ENCODE data around the gene ZNF516.

Gene ZNF516

GRCh38 chr18:76502551-76502950 lies 7.5 kb upstream of the ZNF516 start:
- no peak for DNase-seq (ENCODE audit: low read depth, low spot score)
- TF ChIP-seq, protein P1, sequence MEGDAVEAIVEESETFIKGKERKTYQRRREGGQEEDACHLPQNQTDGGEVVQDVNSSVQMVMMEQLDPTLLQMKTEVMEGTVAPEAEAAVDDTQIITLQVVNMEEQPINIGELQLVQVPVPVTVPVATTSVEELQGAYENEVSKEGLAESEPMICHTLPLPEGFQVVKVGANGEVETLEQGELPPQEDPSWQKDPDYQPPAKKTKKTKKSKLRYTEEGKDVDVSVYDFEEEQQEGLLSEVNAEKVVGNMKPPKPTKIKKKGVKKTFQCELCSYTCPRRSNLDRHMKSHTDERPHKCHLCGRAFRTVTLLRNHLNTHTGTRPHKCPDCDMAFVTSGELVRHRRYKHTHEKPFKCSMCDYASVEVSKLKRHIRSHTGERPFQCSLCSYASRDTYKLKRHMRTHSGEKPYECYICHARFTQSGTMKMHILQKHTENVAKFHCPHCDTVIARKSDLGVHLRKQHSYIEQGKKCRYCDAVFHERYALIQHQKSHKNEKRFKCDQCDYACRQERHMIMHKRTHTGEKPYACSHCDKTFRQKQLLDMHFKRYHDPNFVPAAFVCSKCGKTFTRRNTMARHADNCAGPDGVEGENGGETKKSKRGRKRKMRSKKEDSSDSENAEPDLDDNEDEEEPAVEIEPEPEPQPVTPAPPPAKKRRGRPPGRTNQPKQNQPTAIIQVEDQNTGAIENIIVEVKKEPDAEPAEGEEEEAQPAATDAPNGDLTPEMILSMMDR (IDR thresholded peaks at IDR 0.05; ENCODE audit: low read depth, low read length) = no peak
- no peak overlapping the region for H3K4me3 ChIP-seq (ENCODE audit: low read depth, low read length)
- in situ Hi-C loops (cut with HindIII; ENCODE audit: low sequenced_read_pairs) = no loop called here

DNA sequence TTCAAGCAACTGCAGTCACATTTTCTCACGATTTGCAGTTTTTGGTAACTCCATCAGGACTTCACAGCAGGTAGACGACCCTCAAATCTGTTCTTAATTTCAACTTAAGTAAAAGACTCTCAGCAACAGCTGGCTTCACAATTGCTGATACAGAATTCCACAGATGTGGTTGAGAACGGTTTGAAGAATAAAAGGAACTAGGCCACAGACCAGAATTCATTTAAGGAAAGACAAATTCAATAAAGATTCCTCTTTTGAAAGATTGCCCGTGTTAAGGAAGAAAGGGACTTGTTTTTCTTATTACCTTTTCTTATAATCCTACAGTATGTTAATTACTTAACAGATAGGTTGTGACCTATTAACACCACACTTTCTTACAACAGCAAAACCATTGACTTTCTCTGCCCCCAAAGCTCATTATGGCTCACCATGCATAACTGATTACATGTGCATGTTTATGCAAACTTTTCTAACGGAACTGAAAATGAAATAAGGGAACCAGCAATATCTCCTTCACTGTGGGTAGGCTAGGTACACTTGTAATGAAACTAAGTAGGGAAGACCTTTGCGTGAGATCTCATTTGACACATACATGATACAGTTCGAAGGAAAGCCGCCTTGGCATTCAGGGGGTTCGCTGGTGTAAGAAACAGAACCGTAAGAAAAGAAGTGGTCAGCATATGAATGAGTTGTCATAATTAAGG lies 4.7 kb upstream of the ZNF516 start:
- no peak for DNase-seq (ENCODE audit: low read depth, low spot score)
- TF ChIP-seq, protein P1 (IDR thresholded peaks at IDR 0.05; ENCODE audit: low read depth, low read length) = no peak
- H3K4me3 ChIP-seq (ENCODE audit: low read depth, low read length) = no peak overlapping the region
- in situ Hi-C loops (cut with HindIII; ENCODE audit: low sequenced_read_pairs) = no loop called here

DNA sequence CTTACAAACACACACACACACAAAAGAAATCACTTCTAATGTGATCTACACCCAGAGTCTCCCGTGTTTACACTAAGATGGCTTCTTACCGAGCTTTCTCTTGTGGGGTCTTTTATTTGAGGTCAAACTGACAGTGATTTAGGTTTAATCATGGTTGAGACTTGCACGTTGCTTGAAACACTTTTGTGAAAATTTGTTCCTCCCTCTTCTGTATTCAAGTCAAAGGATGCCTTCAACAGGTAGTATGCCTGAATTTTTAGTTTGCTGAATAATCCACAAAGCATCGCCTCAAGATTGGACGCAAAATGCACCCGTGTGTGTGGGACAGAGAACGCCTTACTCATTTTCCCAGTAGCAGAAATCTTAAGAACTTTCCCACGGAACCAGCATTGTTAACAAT lies 4.0 kb upstream of the ZNF516 start:
- in situ Hi-C loops (cut with HindIII; ENCODE audit: low sequenced_read_pairs) = no loop called here
- no peak overlapping the region for H3K4me3 ChIP-seq (ENCODE audit: low read depth, low read length)
- TF ChIP-seq, protein P1 (IDR thresholded peaks at IDR 0.05; ENCODE audit: low read depth, low read length) = no peak
- DNase-seq (ENCODE audit: low read depth, low spot score) = no peak

GRCh38 chr18:76498064-76498463 lies 3.0 kb upstream of the ZNF516 start:
- in situ Hi-C loops (cut with HindIII; ENCODE audit: low sequenced_read_pairs) = no loop called here
- TF ChIP-seq, protein P1 (IDR thresholded peaks at IDR 0.05; ENCODE audit: low read depth, low read length) = no peak
- DNase-seq (ENCODE audit: low read depth, low spot score) = no peak
- H3K4me3 ChIP-seq (ENCODE audit: low read depth, low read length) = no peak overlapping the region

GRCh38 chr18:76497021-76497420 lies 2.0 kb upstream of the ZNF516 start:
- DNase-seq (ENCODE audit: low read depth, low spot score) = no peak
- H3K4me3 ChIP-seq (ENCODE audit: low read depth, low read length) = no peak overlapping the region
- TF ChIP-seq, protein P1 (IDR thresholded peaks at IDR 0.05; ENCODE audit: low read depth, low read length) = no peak
- in situ Hi-C loops (cut with HindIII; ENCODE audit: low sequenced_read_pairs) = no loop called here

DNA sequence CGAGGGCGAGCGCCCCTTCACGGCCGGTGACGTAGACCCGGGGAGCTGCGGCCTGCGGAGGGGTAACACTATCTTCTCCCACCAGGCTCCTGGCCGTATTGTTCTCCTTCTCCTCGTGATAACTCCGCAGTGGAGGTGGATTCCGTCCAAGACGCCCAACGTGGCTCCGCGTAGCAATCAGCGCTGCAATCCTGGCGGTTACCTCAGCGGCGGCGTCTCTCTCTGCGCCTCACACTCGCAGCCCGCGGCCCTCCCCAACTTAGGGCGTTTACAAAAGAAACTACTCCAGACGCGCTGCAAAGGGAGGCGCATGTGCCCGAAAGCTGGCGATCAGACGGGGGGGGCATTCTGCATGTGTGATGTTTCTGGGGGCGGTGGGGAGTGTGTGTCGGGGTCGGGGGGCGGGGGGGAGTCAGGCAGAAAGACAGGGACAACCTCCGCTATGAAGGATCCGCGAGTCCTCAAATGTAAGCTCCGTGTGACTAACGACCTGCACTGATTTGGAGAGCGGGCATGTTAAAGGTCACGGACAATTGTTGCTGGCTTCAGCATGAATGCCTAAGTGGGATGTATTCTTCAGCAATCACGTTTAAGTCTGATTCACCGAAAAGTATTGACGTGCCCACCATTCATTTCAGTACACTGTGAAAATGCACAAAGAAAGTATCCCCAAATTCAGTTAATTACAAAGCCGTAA lies 1.3 kb upstream of the ZNF516 start:
- H3K4me3 ChIP-seq (ENCODE audit: low read depth, low read length) = peak overlapping the region; percentile 76
- DNase-seq (ENCODE audit: low read depth, low spot score) = peak; percentile 69
- TF ChIP-seq, protein P1 (IDR thresholded peaks at IDR 0.05; ENCODE audit: low read depth, low read length) = no peak
- in situ Hi-C loops (cut with HindIII; ENCODE audit: low sequenced_read_pairs) = no loop called here
